Measurements from ENCODE around the gene PPAN.

The PPAN gene

GRCh38 chr19:10135551-10136334 is 29.6 kb downstream of the PPAN start:
- Histone ChIP-seq H3K4me1 (ENCODE audit: control insufficient read depth in 1 of 2, insufficient read depth in 1 of 2, low read depth in 1 of 2, low read length in 1 of 2) (no peaks in the 10 kb centered on the region), H3K27me3 (no peaks in the 10 kb centered on the region), H3K4me3 (ENCODE audit: low read depth in 1 of 2, low read length in 1 of 2) (no peak overlapping the region), H3K27ac (no peak overlapping the region), H3K36me3 (peaks cover 87% of the 10 kb centered on the region), H3K9me3 (no peaks in the 10 kb centered on the region)
- no peak for TF ChIP-seq CTCF (IDR thresholded peaks at IDR 0.05)

GRCh38 chr19:10136936-10137335 is 30.8 kb downstream of the PPAN start:
- no peak for TF ChIP-seq CTCF (IDR thresholded peaks at IDR 0.05)
- Histone ChIP-seq H3K4me3 (ENCODE audit: low read depth in 1 of 2, low read length in 1 of 2) (no peak overlapping the region), H3K27ac (no peak overlapping the region), H3K27me3 (no peaks in the 10 kb centered on the region), H3K4me1 (ENCODE audit: control insufficient read depth in 1 of 2, insufficient read depth in 1 of 2, low read depth in 1 of 2, low read length in 1 of 2) (no peaks in the 10 kb centered on the region), H3K36me3 (peaks cover 95% of the 10 kb centered on the region), H3K9me3 (no peaks in the 10 kb centered on the region)

GRCh38 chr19:10137751-10138682 is 31.9 kb downstream of the PPAN start:
- peaks cover 95% of the 10 kb centered on the region for H3K36me3 ChIP-seq
- H3K4me3 ChIP-seq (ENCODE audit: low read depth in 1 of 2, low read length in 1 of 2), result no peak overlapping the region
- no peaks in the 10 kb centered on the region for H3K27me3 ChIP-seq
- no peak overlapping the region for H3K27ac ChIP-seq
- no peak for TF ChIP-seq CTCF (IDR thresholded peaks at IDR 0.05)
- H3K9me3 ChIP-seq, result no peaks in the 10 kb centered on the region
- H3K4me1 ChIP-seq (ENCODE audit: control insufficient read depth in 1 of 2, insufficient read depth in 1 of 2, low read depth in 1 of 2, low read length in 1 of 2), result no peaks in the 10 kb centered on the region

GRCh38 chr19:10138879-10139795 is 33.0 kb downstream of the PPAN start:
- TF ChIP-seq CTCF (IDR thresholded peaks at IDR 0.05), result no peak
- H3K27me3 ChIP-seq, result no peaks in the 10 kb centered on the region
- no peak overlapping the region for H3K4me3 ChIP-seq (ENCODE audit: low read depth in 1 of 2, low read length in 1 of 2)
- no peaks in the 10 kb centered on the region for H3K4me1 ChIP-seq (ENCODE audit: control insufficient read depth in 1 of 2, insufficient read depth in 1 of 2, low read depth in 1 of 2, low read length in 1 of 2)
- H3K9me3 ChIP-seq, result no peaks in the 10 kb centered on the region
- H3K27ac ChIP-seq, result no peak overlapping the region
- H3K36me3 ChIP-seq, result peaks cover 92% of the 10 kb centered on the region

- Histone ChIP-seq H3K4me1 (ENCODE audit: control insufficient read depth in 1 of 2, insufficient read depth in 1 of 2, low read depth in 1 of 2, low read length in 1 of 2) (no peaks in the 10 kb centered on the region), H3K36me3 (peaks cover 91% of the 10 kb centered on the region), H3K9me3 (no peaks in the 10 kb centered on the region), H3K27ac (no peak overlapping the region), H3K27me3 (no peaks in the 10 kb centered on the region), H3K4me3 (ENCODE audit: low read depth in 1 of 2, low read length in 1 of 2) (no peak overlapping the region)
- TF ChIP-seq CTCF (IDR thresholded peaks at IDR 0.05), result no peak
These were observed 33.8 kb downstream of the PPAN start for GRCh38 chr19:10139952-10140351.

Data from neutrophil (primary cell).